ENCODE data around the gene DAPP1.

DNA sequence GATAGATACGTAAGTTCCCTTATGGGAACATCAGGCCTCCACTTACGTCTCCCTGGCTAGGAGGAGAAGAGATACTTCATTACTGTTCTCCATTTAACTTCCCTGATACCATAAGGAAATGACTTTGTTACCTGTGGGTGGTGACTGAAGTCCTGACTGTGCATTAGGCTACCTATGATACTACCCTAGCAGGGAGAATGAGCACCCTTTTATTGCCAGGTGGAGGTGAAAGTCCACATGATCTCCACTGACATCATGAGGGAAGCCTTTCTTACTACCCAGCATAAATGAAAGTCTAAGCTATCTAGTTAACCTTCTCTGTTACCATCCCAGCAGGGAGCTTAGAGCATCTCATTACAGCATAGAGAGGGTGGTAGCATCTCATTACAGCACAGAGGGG lies 102.0 kb downstream of the DAPP1 start:
- TF ChIP-seq, protein P1, sequence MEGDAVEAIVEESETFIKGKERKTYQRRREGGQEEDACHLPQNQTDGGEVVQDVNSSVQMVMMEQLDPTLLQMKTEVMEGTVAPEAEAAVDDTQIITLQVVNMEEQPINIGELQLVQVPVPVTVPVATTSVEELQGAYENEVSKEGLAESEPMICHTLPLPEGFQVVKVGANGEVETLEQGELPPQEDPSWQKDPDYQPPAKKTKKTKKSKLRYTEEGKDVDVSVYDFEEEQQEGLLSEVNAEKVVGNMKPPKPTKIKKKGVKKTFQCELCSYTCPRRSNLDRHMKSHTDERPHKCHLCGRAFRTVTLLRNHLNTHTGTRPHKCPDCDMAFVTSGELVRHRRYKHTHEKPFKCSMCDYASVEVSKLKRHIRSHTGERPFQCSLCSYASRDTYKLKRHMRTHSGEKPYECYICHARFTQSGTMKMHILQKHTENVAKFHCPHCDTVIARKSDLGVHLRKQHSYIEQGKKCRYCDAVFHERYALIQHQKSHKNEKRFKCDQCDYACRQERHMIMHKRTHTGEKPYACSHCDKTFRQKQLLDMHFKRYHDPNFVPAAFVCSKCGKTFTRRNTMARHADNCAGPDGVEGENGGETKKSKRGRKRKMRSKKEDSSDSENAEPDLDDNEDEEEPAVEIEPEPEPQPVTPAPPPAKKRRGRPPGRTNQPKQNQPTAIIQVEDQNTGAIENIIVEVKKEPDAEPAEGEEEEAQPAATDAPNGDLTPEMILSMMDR (IDR thresholded peaks at IDR 0.05) = no peak
- TF ChIP-seq POLR2A (IDR thresholded peaks at IDR 0.05) (no peak), EP300 (IDR thresholded peaks at IDR 0.05) (no peak), POLR2AphosphoS5 (IDR thresholded peaks at IDR 0.05) (no peak)
